Right lobe of liver (tissue), 4 donors: ENCODE measurements around the gene PACS2.

ENCODE experiments used
- CTCF ChIP-seq, 4 donors: fragments of 200-600 bp in 3 of 4; fragments of 450-650 bp in 1 of 4; IDR thresholded peaks; one replicate each; pipeline versions ENCODE4 v1.5.1 to v1.8.0; 2016 to 2022; ENCODE audit warnings: antibody characterized with exemption in 4 of 4, mild to moderate bottlenecking in 2 of 4
- POLR2A ChIP-seq: fragments of 450-650 bp; IDR thresholded peaks from one replicate; pipeline ENCODE4 v1.6.1; 2017; ENCODE audit warnings: antibody characterized with exemption, mild to moderate bottlenecking
- donor health status: DM: no; HTN: no; CAD: no.
- donor health status: DM: no; HTN: no; CAD: no.
- donor health status: DM: no; HTN: yes; CAD: no.

DNA sequence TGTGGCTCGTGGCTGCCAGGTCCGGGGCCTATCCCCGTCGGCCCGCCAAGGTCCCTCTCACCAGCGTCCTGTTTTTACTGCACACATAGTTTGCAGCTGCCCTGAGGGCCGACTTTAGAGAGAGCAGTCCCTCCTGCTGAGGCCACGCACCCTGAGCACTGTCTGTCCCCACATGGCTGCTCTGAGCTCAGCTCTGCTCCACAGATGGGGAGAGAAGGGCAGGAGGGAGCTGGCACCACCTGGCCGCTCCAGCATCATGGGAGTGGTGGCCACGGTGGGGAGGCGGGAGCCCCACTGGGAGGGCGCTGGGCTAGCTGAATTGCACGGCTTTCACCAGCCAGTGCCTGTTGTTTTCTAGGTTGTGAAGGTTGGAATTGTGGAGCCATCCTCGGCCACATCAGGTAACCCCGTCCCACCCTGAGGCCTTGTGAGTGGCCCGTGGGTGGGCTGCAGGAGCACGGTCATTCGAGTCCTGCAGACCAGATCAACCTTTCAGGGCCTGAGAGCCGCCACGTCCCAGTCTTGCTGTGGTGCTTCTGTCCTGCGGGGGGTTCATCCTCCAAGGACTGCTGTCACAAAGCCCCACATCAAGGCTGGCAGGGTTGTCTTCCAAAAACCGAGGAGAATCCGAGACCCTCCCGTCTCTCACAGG is 76.4 kb downstream of the PACS2 start:
- TF ChIP-seq CTCF (IDR thresholded peaks at IDR 0.05) (no peak), POLR2A (no peak)
